Measurements from ENCODE around the gene MRGPRF. TPM values are rescaled to one million over a fixed set of nuclear protein-coding genes. Genes with fewer than 3 reads are reported as not detected.

MRGPRF gene
- total and polyA plus RNA-seq, 7 donors, result 1.7 to 3.8 (median 2.7) TPM

DNA sequence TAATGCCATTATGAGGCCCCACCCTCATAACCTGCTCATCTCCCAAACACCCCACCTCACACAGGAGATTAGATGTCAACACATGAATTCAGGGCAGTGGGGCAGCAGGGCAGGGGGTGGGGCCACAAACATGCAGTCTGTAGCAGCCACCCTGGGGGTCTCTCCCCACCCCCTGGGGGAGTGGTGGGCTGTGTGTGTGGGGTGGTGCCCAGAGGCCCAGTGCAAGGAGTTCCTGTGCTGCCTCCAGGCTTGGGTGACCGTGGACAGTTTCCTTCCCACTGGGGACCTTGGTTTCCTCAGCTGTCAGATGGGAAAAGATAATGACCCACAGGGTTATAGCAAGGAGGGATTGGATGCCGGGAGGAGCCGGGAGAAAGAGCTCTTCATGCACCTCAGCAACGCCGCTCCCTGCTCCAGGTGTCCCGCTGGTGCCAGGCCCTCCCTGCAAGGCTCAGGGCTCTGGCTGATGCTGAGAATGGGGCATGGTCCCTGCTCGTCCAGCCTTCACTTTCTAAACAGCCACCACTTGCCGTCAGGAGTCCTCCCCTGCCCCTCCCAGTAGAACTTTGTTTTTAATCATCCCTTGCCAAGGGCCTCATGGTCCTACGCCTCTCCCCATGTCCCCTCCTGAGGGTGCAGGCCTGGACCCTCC lies 2.0 kb upstream of the MRGPRF start:
- intact Hi-C loops (cut with DNase I), result no loop called here
- Histone ChIP-seq H3K4me3 (no peak overlapping the region), H3K27ac (peak overlapping the region; percentile 58), H3K27me3 (ENCODE audit: insufficient read depth in 3 of 3, low read length in 2 of 3) (peaks cover 0 to 53% (median 13%) of the 10 kb centered on the region in 3 donors), H3K4me1 (peaks cover 11% of the 10 kb centered on the region), H3K9me3 (no peaks in the 10 kb centered on the region), H3K36me3 (ENCODE audit: insufficient read depth in 1 of 2, low read depth in 1 of 2) (no peaks in the 10 kb centered on the region)
- TF ChIP-seq, protein P1, sequence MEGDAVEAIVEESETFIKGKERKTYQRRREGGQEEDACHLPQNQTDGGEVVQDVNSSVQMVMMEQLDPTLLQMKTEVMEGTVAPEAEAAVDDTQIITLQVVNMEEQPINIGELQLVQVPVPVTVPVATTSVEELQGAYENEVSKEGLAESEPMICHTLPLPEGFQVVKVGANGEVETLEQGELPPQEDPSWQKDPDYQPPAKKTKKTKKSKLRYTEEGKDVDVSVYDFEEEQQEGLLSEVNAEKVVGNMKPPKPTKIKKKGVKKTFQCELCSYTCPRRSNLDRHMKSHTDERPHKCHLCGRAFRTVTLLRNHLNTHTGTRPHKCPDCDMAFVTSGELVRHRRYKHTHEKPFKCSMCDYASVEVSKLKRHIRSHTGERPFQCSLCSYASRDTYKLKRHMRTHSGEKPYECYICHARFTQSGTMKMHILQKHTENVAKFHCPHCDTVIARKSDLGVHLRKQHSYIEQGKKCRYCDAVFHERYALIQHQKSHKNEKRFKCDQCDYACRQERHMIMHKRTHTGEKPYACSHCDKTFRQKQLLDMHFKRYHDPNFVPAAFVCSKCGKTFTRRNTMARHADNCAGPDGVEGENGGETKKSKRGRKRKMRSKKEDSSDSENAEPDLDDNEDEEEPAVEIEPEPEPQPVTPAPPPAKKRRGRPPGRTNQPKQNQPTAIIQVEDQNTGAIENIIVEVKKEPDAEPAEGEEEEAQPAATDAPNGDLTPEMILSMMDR (IDR thresholded peaks at IDR 0.05), result no peak
- ATAC-seq (no peak), DNase-seq (no peak)
- WGBS, 3 donors, result 76 to 82% (median 80%) methylated on average over 9 of the region's 9 CpGs

DNA sequence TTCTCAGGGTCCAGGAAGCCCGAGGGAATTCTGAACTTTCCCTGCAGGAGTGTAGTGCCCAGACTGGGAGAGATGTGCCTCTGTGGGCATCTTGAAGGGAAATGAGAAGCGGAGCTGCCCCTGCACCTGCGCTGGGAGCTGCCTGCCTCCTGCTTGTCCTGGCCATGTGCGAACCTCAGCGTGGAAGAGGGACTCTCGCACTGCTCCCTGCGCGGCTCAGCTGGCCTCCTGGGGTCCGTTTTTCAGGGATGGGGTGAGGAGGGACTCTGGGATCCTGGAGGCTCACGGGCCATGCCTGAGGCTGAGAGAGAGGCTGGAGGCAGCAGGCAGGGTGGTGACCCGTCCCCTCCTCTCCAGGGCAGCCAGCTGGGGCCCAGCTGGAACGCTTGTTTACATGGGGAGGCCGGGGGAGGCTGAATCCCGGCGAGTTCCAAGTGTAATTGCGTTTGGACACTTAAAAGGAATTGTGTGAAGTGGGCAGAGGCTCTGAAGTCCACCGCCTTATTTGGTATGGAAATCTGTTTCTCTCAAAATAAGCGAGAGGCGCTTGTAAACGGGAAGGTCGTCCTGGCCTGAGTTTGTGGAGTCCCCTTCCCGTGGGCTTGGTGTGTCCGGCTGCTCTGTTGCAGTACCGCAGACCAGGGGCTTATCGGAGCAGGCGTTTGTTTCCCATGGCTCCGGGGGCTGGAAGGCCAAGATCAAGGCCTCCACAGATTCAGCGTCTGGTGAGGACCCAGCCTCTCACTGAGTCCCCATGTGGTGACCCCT lies 1.2 kb upstream of the MRGPRF start:
- H3K4me3 ChIP-seq, result peak overlapping the region; percentile 53
- peak in 1 of 4 donors; percentile 23 for ATAC-seq
- intact Hi-C loops (cut with DNase I), result no loop called here
- H3K27ac ChIP-seq, result peak overlapping the region; percentile 58
- peak in 1 of 2 donors; percentile 67 for DNase-seq
- TF ChIP-seq, protein P1 (IDR thresholded peaks at IDR 0.05), result no peak
- 31 to 39% (median 36%) methylated on average over 27 to 28 of the region's 28 CpGs for WGBS, 3 donors
- H3K36me3 ChIP-seq (ENCODE audit: insufficient read depth in 1 of 2, low read depth in 1 of 2), result no peaks in the 10 kb centered on the region
- H3K9me3 ChIP-seq, result no peaks in the 10 kb centered on the region
- H3K27me3 ChIP-seq (ENCODE audit: insufficient read depth in 3 of 3, low read length in 2 of 3), result peaks cover 0 to 53% (median 19%) of the 10 kb centered on the region in 3 donors
- H3K4me1 ChIP-seq, result peaks cover 11% of the 10 kb centered on the region

DNA sequence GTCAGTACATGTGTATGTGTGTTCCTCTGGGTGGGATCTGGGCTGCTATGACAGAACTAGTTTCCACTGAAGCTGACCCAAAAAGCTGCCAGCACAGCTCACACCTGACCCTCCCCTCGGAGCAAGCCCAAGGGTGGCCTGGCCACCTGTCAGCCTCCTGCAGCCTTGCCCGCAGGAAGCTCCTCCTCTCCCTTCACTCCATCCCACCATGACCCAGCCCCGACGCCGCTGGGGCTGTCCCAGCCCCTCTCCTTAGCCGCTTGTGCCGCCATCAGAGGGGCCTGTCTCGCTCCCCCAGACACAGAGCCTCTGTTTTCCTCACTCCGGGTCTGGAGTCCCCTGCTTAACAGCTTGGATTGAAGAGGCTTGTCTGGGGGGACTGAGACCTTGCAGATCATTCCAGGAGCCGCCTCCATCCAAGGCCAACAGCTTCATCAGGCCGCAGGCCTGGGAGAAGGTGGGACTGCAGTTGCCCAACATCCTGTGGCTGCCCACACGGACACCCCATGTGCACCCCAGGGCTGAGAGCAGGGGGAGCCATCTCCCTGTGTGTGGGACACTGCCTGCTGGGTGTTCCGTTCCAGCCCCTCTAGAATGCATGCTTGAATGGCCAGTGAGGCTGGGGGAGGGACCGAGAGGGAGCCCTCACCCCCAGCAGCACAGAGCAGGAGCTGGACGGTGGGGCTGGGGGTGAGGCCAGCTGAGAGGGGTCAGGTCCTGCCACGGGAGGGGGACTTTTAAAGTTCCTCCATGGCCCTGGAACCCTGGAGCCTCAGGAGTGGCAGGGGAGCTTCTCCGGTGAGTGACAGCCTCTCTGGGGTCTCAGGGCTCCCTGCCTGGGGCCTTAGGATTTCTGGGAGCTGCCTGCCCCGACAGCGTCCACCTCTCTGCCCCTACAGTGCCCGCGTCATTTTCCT lies 696 bp downstream of the MRGPRF start:
- H3K36me3 ChIP-seq (ENCODE audit: insufficient read depth in 1 of 2, low read depth in 1 of 2), result no peaks in the 10 kb centered on the region
- WGBS, 3 donors, result 30 to 53% (median 33%) methylated on average over 21 of the region's 21 CpGs
- peaks cover 11% of the 10 kb centered on the region for H3K4me1 ChIP-seq
- H3K27me3 ChIP-seq (ENCODE audit: insufficient read depth in 3 of 3, low read length in 2 of 3), result peaks cover 0 to 62% (median 24%) of the 10 kb centered on the region in 3 donors
- intact Hi-C loops (cut with DNase I), result no loop called here
- TF ChIP-seq, protein P1 (IDR thresholded peaks at IDR 0.05), result no peak
- peak in 1 of 2 donors; percentile 69 for DNase-seq
- H3K27ac ChIP-seq, result peak overlapping the region; percentile 41
- peak overlapping the region; percentile 53 for H3K4me3 ChIP-seq
- no peaks in the 10 kb centered on the region for H3K9me3 ChIP-seq
- ATAC-seq, result no peak

DNA sequence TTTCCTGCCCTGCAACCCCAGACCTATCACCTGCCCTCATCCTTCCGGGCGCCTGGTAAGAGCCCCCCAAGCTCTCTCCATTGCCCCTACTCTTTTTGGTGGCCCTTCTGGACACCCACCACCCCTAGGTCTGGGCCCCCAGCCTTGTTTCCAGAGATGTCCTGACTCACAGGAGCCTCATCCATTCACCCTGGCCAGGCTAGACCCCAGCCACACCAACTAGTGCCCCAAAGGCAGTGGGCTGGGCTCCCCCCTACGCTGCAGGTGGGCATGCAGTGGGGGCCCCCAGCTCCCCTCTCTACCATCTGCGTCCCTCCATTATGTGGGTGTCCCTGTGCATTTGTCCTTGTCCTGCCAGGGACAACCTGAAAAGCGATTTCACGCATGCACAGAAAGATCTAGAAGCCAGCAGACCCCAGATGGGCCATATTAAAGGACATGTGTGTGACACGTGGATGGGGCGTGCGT lies 1.4 kb downstream of the MRGPRF start:
- Histone ChIP-seq H3K27me3 (ENCODE audit: insufficient read depth in 3 of 3, low read length in 2 of 3) (peaks cover 0 to 69% (median 24%) of the 10 kb centered on the region in 3 donors), H3K36me3 (ENCODE audit: insufficient read depth in 1 of 2, low read depth in 1 of 2) (no peaks in the 10 kb centered on the region), H3K4me3 (peak overlapping the region; percentile 53), H3K27ac (no peak overlapping the region), H3K9me3 (no peaks in the 10 kb centered on the region), H3K4me1 (peaks cover 11% of the 10 kb centered on the region)
- intact Hi-C loops (cut with DNase I), result no loop called here
- peak in 1 of 2 donors; percentile 40 for DNase-seq
- 42 to 64% (median 45%) methylated on average over 9 of the region's 9 CpGs for WGBS, 3 donors
- no peak for ATAC-seq
- TF ChIP-seq, protein P1 (IDR thresholded peaks at IDR 0.05), result no peak

Data from psoas muscle (tissue), 8 donors.